Gastrocnemius medialis (tissue), 4 donors: ENCODE results near the gene SLC25A17.
"Not testable (repeated sequence)": the region's sequence is repeated elsewhere in the genome, so short reads cannot be mapped to it uniquely, and the experiment has no call there.

Source experiments
- POLR2A ChIP-seq, 2 donors: fragments of 450-650 bp; IDR thresholded peaks; one replicate each; pipeline ENCODE4 v1.6.1; 2017; ENCODE audit warnings: antibody characterized with exemption in 2 of 2, mild to moderate bottlenecking in 2 of 2, moderate library complexity in 2 of 2
- TF ChIP-seq, protein P1 (sequence below), 5 experiments: fragments of 450-650 bp in 3 of 5; fragments of 200-600 bp in 2 of 5; sonication (generic) in 2 of 5; IDR thresholded peaks in 4 of 5; conservative IDR thresholded peaks in 1 of 5; 1 replicate in 4 of 5; 2 replicates in 1 of 5; pipeline ENCODE4 v1.5.1; 2016 to 2019; ENCODE audit warnings: antibody characterized with exemption in 5 of 5, mild to moderate bottlenecking in 3 of 5, moderate library complexity in 3 of 5

GRCh38 chr22:40845816-40846215, 26.7 kb upstream of the SLC25A17 start:
- TF ChIP-seq, protein P1, sequence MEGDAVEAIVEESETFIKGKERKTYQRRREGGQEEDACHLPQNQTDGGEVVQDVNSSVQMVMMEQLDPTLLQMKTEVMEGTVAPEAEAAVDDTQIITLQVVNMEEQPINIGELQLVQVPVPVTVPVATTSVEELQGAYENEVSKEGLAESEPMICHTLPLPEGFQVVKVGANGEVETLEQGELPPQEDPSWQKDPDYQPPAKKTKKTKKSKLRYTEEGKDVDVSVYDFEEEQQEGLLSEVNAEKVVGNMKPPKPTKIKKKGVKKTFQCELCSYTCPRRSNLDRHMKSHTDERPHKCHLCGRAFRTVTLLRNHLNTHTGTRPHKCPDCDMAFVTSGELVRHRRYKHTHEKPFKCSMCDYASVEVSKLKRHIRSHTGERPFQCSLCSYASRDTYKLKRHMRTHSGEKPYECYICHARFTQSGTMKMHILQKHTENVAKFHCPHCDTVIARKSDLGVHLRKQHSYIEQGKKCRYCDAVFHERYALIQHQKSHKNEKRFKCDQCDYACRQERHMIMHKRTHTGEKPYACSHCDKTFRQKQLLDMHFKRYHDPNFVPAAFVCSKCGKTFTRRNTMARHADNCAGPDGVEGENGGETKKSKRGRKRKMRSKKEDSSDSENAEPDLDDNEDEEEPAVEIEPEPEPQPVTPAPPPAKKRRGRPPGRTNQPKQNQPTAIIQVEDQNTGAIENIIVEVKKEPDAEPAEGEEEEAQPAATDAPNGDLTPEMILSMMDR (IDR thresholded peaks at IDR 0.05 in 4 of 5, conservative IDR thresholded peaks at IDR 0.05 in 1 of 5): not testable (repeated sequence)
- TF ChIP-seq POLR2A (IDR thresholded peaks at IDR 0.05): not testable (repeated sequence)
